ENCODE measurements around the gene OR1D5.

GRCh38 chr17:3039736-3040135 is 23.7 kb downstream of the OR1D5 start:
- no peak for TF ChIP-seq ZFX (IDR thresholded peaks at IDR 0.05)
- no peak for TF ChIP-seq CTCF (conservative IDR thresholded peaks at IDR 0.05)

All from C4-2B (cell line).